GM13977 (cell line): ENCODE measurements around the gene CDK11A.

Experiments
- DNase-seq: peaks from one replicate; pipeline ENCODE4 v3.0.0; 2012; ENCODE audit warnings: low spot score
- CTCF ChIP-seq: IDR thresholded peaks from 2 replicates; pipeline ENCODE4 v1.5.1; 2012; ENCODE audit warnings: mild to moderate bottlenecking, control low read depth; ENCODE audit not compliant: insufficient read depth; ENCODE audit errors: extremely low read depth, missing control alignments
- in situ Hi-C: fragments of 300-500 bp; cut with MboI; formaldehyde crosslinking; loops from one replicate; pipeline ENCODE4 v1.12.0; 2022; ENCODE audit warnings: low sequenced_read_pairs, low pct_unique_long_range_greater_than_20kb, mixed read lengths, inconsistent platforms; ENCODE audit not compliant: unreplicated experiment

Gene CDK11A

GRCh38 chr1:1758692-1759455 is 34.7 kb upstream of the CDK11A start:
- DNase-seq: no peak
- TF ChIP-seq CTCF: no peak
- in situ Hi-C loops: no loop called here

- in situ Hi-C loops: no loop called here
- DNase-seq: no peak
- no peak for TF ChIP-seq CTCF
Observed at GRCh38 chr1:1758059-1758621, 34.0 kb upstream of the CDK11A start.

- in situ Hi-C loops: no loop called here
- no peak for DNase-seq
- TF ChIP-seq CTCF: no peak
Observed at GRCh38 chr1:1757422-1758058, 33.4 kb upstream of the CDK11A start.

GRCh38 chr1:1756661-1757421 is 32.7 kb upstream of the CDK11A start:
- no peak for DNase-seq
- in situ Hi-C loops: no loop called here
- TF ChIP-seq CTCF: no peak

GRCh38 chr1:1755852-1756251 is 31.7 kb upstream of the CDK11A start:
- no peak for TF ChIP-seq CTCF
- in situ Hi-C loops: no loop called here
- no peak for DNase-seq

- TF ChIP-seq CTCF: no peak
- no peak for DNase-seq
- in situ Hi-C loops: no loop called here
Observed at GRCh38 chr1:1755426-1755825, 31.3 kb upstream of the CDK11A start.
